ENCODE results near the gene MKNK2. TPM values are rescaled to one million over a fixed set of nuclear protein-coding genes. Genes with fewer than 3 reads are reported as not detected.

The MKNK2 gene
- total and polyA plus RNA-seq, 10 donors = 88.2 to 389 (median 220) TPM

GRCh38 chr19:2038284-2039088, 12.6 kb downstream of the MKNK2 start:
- peaks cover 39 to 89% (median 73%) of the 10 kb centered on the region in 6 donors for H3K4me1 ChIP-seq
- peak; percentile 77 for DNase-seq
- no peak overlapping the region for H3K4me3 ChIP-seq
- intact Hi-C loops (cut with DNase I; ENCODE audit: low total_unique reads) = no loop called here
- peaks cover 0 to 62% (median 51%) of the 10 kb centered on the region in 6 donors for H3K36me3 ChIP-seq
- peaks cover 4 to 13% (median 9%) of the 10 kb centered on the region in 8 donors for H3K9me3 ChIP-seq
- H3K27me3 ChIP-seq (replicated peaks in 1 of 7) = no peaks in the 10 kb centered on the region
- peak overlapping the region in 5 of 8 donors; percentile 58 to 100 (median 98) for H3K27ac ChIP-seq
- WGBS, 5 donors = 77 to 87% (median 81%) methylated on average over 31 to 44 of the region's 44 CpGs
- no peak for TF ChIP-seq POLR2A (IDR thresholded peaks at IDR 0.05)
- TF ChIP-seq POLR2AphosphoS5 (IDR thresholded peaks at IDR 0.05) = peak; percentile 17 to 80 (median 53)
- peak in 1 of 11 experiments; percentile 10 for TF ChIP-seq CTCF (IDR thresholded peaks at IDR 0.05 in 8 of 11, conservative IDR thresholded peaks at IDR 0.05 in 3 of 11)

- Histone ChIP-seq H3K27ac (peak overlapping the region in 5 of 8 donors; percentile 48 to 100 (median 98)), H3K27me3 (replicated peaks in 1 of 7) (no peaks in the 10 kb centered on the region), H3K4me1 (peaks cover 35 to 89% (median 73%) of the 10 kb centered on the region in 6 donors), H3K36me3 (peaks cover 0 to 55% (median 44%) of the 10 kb centered on the region in 6 donors), H3K4me3 (no peak overlapping the region), H3K9me3 (peaks cover 4 to 13% (median 9%) of the 10 kb centered on the region in 8 donors)
- intact Hi-C loops (cut with DNase I; ENCODE audit: low total_unique reads) = no loop called here
- TF ChIP-seq CTCF (IDR thresholded peaks at IDR 0.05 in 8 of 11, conservative IDR thresholded peaks at IDR 0.05 in 3 of 11) (no peak), POLR2AphosphoS5 (IDR thresholded peaks at IDR 0.05) (peak in 2 of 3 donors; percentile 3 to 21)
- 73 to 84% (median 81%) methylated on average over 22 to 24 of the region's 24 CpGs for WGBS, 5 donors
- peak; percentile 68 for DNase-seq
Observed at GRCh38 chr19:2037651-2038255, 13.3 kb downstream of the MKNK2 start.

GRCh38 chr19:2036424-2036823, 14.6 kb downstream of the MKNK2 start:
- Histone ChIP-seq H3K36me3 (peaks cover 0 to 42% (median 38%) of the 10 kb centered on the region in 6 donors), H3K27ac (peak overlapping the region in 1 of 8 donors; percentile 100), H3K9me3 (peaks cover 4 to 13% (median 9%) of the 10 kb centered on the region in 8 donors), H3K4me3 (no peak overlapping the region), H3K4me1 (peaks cover 39 to 89% (median 73%) of the 10 kb centered on the region in 6 donors), H3K27me3 (replicated peaks in 1 of 7) (no peaks in the 10 kb centered on the region)
- no peak for DNase-seq
- peak in 1 of 3 donors; percentile 29 for TF ChIP-seq POLR2AphosphoS5 (IDR thresholded peaks at IDR 0.05)
- TF ChIP-seq POLR2A (IDR thresholded peaks at IDR 0.05) = no peak
- intact Hi-C loops (cut with DNase I; ENCODE audit: low total_unique reads) = no loop called here
- WGBS, 5 donors = 90 to 96% (median 95%) methylated on average over 8 of the region's 8 CpGs

GRCh38 chr19:2035590-2035991, 15.5 kb downstream of the MKNK2 start:
- 83 to 89% (median 88%) methylated on average over 9 to 14 of the region's 14 CpGs for WGBS, 5 donors
- peak; percentile 77 for DNase-seq
- H3K27ac ChIP-seq = peak overlapping the region in 4 of 8 donors; percentile 36 to 91 (median 66)

More at GRCh38 chr19:2035590-2035991, 15.5 kb downstream of the MKNK2 start:
- intact Hi-C loops (cut with DNase I; ENCODE audit: low total_unique reads) = no loop called here
- H3K4me1 ChIP-seq = peaks cover 32 to 89% (median 69%) of the 10 kb centered on the region in 6 donors
- H3K36me3 ChIP-seq = peaks cover 0 to 33% (median 29%) of the 10 kb centered on the region in 6 donors
- H3K4me3 ChIP-seq = no peak overlapping the region
- H3K9me3 ChIP-seq = peaks cover 4 to 13% (median 9%) of the 10 kb centered on the region in 8 donors
- H3K27me3 ChIP-seq (replicated peaks in 1 of 7) = no peaks in the 10 kb centered on the region
- TF ChIP-seq POLR2AphosphoS5 (IDR thresholded peaks at IDR 0.05) (peak in 1 of 3 donors; percentile 3), POLR2A (IDR thresholded peaks at IDR 0.05) (no peak)
